ENCODE data around the gene DNM3.

DNA sequence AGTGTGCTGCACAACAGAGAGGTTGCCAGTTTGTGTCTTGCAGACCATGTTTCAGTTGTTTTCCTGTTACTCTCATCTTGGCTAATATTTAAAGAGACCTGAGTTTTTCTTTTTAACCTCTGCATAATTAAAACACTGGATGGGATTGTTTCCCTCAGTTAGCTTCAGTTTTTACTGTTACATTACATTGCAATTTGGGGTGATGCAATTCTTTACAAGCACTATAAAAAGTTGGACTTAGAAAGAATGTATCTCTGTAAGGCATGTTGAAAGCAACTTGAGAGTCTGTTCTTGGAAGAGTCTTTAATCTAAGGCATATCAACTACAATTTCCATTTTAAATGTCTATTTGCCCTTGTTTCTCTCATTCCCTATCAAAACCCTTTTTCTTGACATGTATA is 99.1 kb downstream of the DNM3 start:
- TF ChIP-seq, protein P1, sequence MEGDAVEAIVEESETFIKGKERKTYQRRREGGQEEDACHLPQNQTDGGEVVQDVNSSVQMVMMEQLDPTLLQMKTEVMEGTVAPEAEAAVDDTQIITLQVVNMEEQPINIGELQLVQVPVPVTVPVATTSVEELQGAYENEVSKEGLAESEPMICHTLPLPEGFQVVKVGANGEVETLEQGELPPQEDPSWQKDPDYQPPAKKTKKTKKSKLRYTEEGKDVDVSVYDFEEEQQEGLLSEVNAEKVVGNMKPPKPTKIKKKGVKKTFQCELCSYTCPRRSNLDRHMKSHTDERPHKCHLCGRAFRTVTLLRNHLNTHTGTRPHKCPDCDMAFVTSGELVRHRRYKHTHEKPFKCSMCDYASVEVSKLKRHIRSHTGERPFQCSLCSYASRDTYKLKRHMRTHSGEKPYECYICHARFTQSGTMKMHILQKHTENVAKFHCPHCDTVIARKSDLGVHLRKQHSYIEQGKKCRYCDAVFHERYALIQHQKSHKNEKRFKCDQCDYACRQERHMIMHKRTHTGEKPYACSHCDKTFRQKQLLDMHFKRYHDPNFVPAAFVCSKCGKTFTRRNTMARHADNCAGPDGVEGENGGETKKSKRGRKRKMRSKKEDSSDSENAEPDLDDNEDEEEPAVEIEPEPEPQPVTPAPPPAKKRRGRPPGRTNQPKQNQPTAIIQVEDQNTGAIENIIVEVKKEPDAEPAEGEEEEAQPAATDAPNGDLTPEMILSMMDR (IDR thresholded peaks at IDR 0.05; ENCODE audit: low read depth, low read length, poor library complexity, severe bottlenecking) = no peak
- TF ChIP-seq EZH2phosphoT487 (IDR thresholded peaks at IDR 0.05; ENCODE audit: borderline replicate concordance, low read length) = no peak

All from DOHH2 (cell line).